Activated T-helper 1 cell treated with anti-CD3 and anti-CD28 coated beads, Interleukin-12 subunit alpha, Interleukin-12 subunit beta, Interleukin-2, Interleukin-4 antibody, amounts not matched to agents 30 ng/mL and 10 ng/mL and 1 ng/mL, durations not matched to agents 14 hours and 24 hours and 36 hours (primary cell): ENCODE results near the gene INSRR. TPM values are rescaled to one million over a fixed set of nuclear protein-coding genes. Genes with fewer than 3 reads are reported as not detected.

Experiments
- DNase-seq: peaks from one replicate; pipeline ENCODE4 v3.0.0; 2021; ENCODE audit warnings: low spot score
- H3K27ac Mint-ChIP-seq: one replicate; pipeline ENCODE4 v1.8.0; 2021; ENCODE audit warnings: mild to moderate bottlenecking, mixed read lengths
- H3K27me3 Mint-ChIP-seq: one replicate; pipeline ENCODE4 v1.8.0; 2022; ENCODE audit warnings: mild to moderate bottlenecking, moderate library complexity, mixed read lengths; ENCODE audit not compliant: insufficient read depth
- H3K36me3 Mint-ChIP-seq: one replicate; pipeline ENCODE4 v1.8.0; 2021; ENCODE audit warnings: low read depth, mixed read lengths
- H3K4me1 Mint-ChIP-seq: one replicate; pipeline ENCODE4 v1.8.0; 2021; ENCODE audit warnings: low read depth, mixed read lengths
- H3K4me3 Mint-ChIP-seq: one replicate; pipeline ENCODE4 v1.8.0; 2021; ENCODE audit warnings: mild to moderate bottlenecking, moderate library complexity, mixed read lengths
- H3K9me3 Mint-ChIP-seq: one replicate; pipeline ENCODE4 v1.8.0; 2021; ENCODE audit warnings: mixed read lengths
- intact Hi-C: fragments of 100-400 bp; cut with micrococcal nuclease; formaldehyde crosslinking; loops from one replicate; pipeline ENCODE4 v1.15.1; 2024
- total RNA-seq: library from RNA; stranded (reverse); gene quantifications from 2 replicates; pipeline ENCODE4 v1.2.3, GENCODE V29; 2022

The INSRR gene
- total RNA-seq, 1 donor from 2014 or later = 0.65 TPM

- Mint-ChIP-seq H3K36me3 (peaks cover 17% of the 10 kb centered on the region), H3K4me1 (no peaks in the 10 kb centered on the region), H3K9me3 (no peaks in the 10 kb centered on the region), H3K27me3 (peaks cover 4% of the 10 kb centered on the region), H3K27ac (no peak overlapping the region), H3K4me3 (no peak overlapping the region)
- intact Hi-C loops = no loop called here
- no peak for DNase-seq
These were observed 17.4 kb upstream of the INSRR start for GRCh38 chr1:156876281-156876680.

GRCh38 chr1:156875341-156875615 is 16.4 kb upstream of the INSRR start:
- Mint-ChIP-seq H3K9me3 (no peaks in the 10 kb centered on the region), H3K36me3 (peaks cover 21% of the 10 kb centered on the region), H3K27me3 (peaks cover 3% of the 10 kb centered on the region), H3K4me1 (peaks cover 9% of the 10 kb centered on the region), H3K27ac (no peak overlapping the region), H3K4me3 (no peak overlapping the region)
- no peak for DNase-seq
- intact Hi-C loops = no loop called here

GRCh38 chr1:156874572-156875340 is 15.8 kb upstream of the INSRR start:
- peaks cover 12% of the 10 kb centered on the region for H3K4me1 Mint-ChIP-seq
- H3K27me3 Mint-ChIP-seq = peaks cover 5% of the 10 kb centered on the region
- no peak for DNase-seq
- no peaks in the 10 kb centered on the region for H3K9me3 Mint-ChIP-seq
- H3K4me3 Mint-ChIP-seq = no peak overlapping the region
- H3K36me3 Mint-ChIP-seq = peaks cover 24% of the 10 kb centered on the region
- no peak overlapping the region for H3K27ac Mint-ChIP-seq
- intact Hi-C loops = no loop called here

DNA sequence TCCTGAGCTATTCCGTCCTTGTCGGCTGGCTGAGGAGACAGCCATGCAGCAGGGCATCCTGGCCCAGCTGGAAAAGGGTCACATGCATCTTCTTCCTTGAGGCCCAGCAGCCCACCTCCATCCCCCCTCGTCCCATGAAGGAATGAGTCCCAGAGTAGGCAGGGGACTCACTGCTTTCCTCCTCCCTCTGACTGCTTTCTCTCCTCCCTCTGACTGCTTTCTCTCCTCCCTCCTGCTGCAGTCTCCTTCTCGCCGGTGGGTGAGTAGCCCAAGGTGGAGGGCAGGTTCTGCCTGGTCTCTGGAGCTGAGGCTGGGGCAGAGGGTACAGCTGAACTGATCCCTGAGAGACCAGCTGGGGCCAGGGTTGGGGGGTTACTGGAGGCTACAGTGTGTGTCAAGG is 15.2 kb upstream of the INSRR start:
- no peaks in the 10 kb centered on the region for H3K9me3 Mint-ChIP-seq
- peaks cover 29% of the 10 kb centered on the region for H3K36me3 Mint-ChIP-seq
- no peak for DNase-seq
- H3K27ac Mint-ChIP-seq = no peak overlapping the region
- peaks cover 5% of the 10 kb centered on the region for H3K27me3 Mint-ChIP-seq
- intact Hi-C loops = no loop called here
- H3K4me1 Mint-ChIP-seq = peaks cover 16% of the 10 kb centered on the region
- no peak overlapping the region for H3K4me3 Mint-ChIP-seq

DNA sequence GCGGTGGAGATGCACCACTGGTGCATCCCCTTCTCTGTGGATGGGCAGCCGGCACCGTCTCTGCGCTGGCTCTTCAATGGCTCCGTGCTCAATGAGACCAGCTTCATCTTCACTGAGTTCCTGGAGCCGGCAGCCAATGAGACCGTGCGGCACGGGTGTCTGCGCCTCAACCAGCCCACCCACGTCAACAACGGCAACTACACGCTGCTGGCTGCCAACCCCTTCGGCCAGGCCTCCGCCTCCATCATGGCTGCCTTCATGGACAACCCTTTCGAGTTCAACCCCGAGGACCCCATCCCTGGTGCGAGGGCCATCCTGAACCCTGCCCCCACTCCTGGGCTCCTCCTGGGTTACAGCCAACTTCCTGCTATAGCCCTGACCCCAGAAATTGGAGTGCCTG is 14.7 kb upstream of the INSRR start:
- Mint-ChIP-seq H3K4me3 (no peak overlapping the region), H3K27me3 (peaks cover 5% of the 10 kb centered on the region), H3K4me1 (peaks cover 20% of the 10 kb centered on the region), H3K9me3 (no peaks in the 10 kb centered on the region), H3K36me3 (peaks cover 31% of the 10 kb centered on the region), H3K27ac (no peak overlapping the region)
- intact Hi-C loops = no loop called here
- no peak for DNase-seq

GRCh38 chr1:156869455-156869854 is 10.5 kb upstream of the INSRR start:
- Mint-ChIP-seq H3K4me1 (peaks cover 56% of the 10 kb centered on the region), H3K27me3 (peaks cover 4% of the 10 kb centered on the region), H3K9me3 (no peaks in the 10 kb centered on the region), H3K36me3 (peaks cover 31% of the 10 kb centered on the region), H3K27ac (no peak overlapping the region), H3K4me3 (no peak overlapping the region)
- intact Hi-C loops = no loop called here
- DNase-seq = no peak

- DNase-seq = no peak
- H3K9me3 Mint-ChIP-seq = no peaks in the 10 kb centered on the region
- H3K27ac Mint-ChIP-seq = no peak overlapping the region
- H3K4me3 Mint-ChIP-seq = no peak overlapping the region
- peaks cover 27% of the 10 kb centered on the region for H3K36me3 Mint-ChIP-seq
- intact Hi-C loops = no loop called here
- H3K4me1 Mint-ChIP-seq = peaks cover 67% of the 10 kb centered on the region
- peaks cover 4% of the 10 kb centered on the region for H3K27me3 Mint-ChIP-seq
These were observed 9.4 kb upstream of the INSRR start for GRCh38 chr1:156868341-156868740.

DNA sequence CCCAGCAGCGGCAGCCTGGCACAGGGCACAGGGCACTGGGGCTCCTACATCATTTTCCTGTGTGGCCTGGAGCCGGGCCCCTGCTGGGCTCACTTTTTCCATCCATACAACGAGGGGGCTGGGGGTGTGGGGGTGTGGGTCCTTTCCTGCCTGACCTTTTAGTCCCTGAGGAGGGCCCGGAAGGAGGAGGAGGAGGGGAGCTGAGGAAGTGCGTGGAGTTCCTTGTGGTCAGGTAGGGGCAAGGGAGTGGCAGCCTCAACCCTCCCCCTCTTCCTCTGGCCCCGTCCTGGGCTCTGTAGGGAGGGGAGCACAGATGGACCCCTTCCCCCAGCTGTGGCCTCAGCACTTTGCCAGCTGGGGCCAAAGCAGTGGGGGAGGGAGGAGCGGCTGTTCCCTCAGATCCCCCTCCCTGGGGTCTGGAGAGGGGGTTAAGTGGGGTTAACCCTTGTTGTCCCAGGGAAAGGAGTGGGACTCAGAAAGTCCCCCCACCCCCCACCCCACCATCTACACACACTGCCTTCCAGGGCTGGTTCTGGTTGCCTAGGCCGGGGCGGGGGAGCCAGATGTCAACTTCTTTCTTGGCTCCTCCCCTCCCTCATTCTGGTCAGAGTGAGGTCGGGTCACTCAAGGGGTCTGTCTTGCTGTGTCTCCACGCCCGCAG is 7.5 kb upstream of the INSRR start:
- H3K27ac Mint-ChIP-seq = peak overlapping the region; percentile 88
- peaks cover 86% of the 10 kb centered on the region for H3K4me1 Mint-ChIP-seq
- H3K9me3 Mint-ChIP-seq = no peaks in the 10 kb centered on the region
- H3K4me3 Mint-ChIP-seq = peak overlapping the region; percentile 46
- DNase-seq = no peak
- peaks cover 4% of the 10 kb centered on the region for H3K27me3 Mint-ChIP-seq
- peaks cover 31% of the 10 kb centered on the region for H3K36me3 Mint-ChIP-seq
- intact Hi-C loops = no loop called here

GRCh38 chr1:156865865-156866248 is 6.9 kb upstream of the INSRR start:
- intact Hi-C loops = no loop called here
- DNase-seq = no peak
- peak overlapping the region; percentile 88 for H3K27ac Mint-ChIP-seq
- H3K4me1 Mint-ChIP-seq = peaks cover 83% of the 10 kb centered on the region
- no peaks in the 10 kb centered on the region for H3K9me3 Mint-ChIP-seq
- H3K4me3 Mint-ChIP-seq = peak overlapping the region; percentile 46
- peaks cover 30% of the 10 kb centered on the region for H3K36me3 Mint-ChIP-seq
- peaks cover 4% of the 10 kb centered on the region for H3K27me3 Mint-ChIP-seq

DNA sequence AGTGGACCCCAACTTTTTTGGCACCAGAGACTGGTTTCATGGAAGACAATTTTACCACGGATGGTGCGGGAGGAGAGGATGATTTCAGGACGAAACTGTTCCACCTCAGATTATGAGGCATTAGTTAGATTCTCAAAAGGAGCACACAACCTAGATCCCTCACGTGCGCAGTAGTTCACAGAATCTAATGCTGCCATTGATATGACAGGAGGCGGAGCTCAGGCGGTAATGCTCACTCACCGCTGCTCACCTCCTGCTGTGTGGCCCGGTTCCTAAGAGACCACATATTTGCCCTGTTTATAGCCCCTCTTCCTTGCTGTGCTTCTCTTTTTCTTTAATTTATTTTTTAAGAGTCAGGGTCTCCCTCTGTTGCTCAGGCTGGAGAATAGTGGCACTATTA is 6.3 kb upstream of the INSRR start:
- peaks cover 27% of the 10 kb centered on the region for H3K36me3 Mint-ChIP-seq
- peaks cover 2% of the 10 kb centered on the region for H3K27me3 Mint-ChIP-seq
- peaks cover 80% of the 10 kb centered on the region for H3K4me1 Mint-ChIP-seq
- peak overlapping the region; percentile 46 for H3K4me3 Mint-ChIP-seq
- peak overlapping the region; percentile 88 for H3K27ac Mint-ChIP-seq
- intact Hi-C loops = no loop called here
- H3K9me3 Mint-ChIP-seq = no peaks in the 10 kb centered on the region
- DNase-seq = no peak

GRCh38 chr1:156864796-156865195 is 5.9 kb upstream of the INSRR start:
- Mint-ChIP-seq H3K4me1 (peaks cover 81% of the 10 kb centered on the region), H3K27me3 (no peaks in the 10 kb centered on the region), H3K4me3 (peak overlapping the region; percentile 46), H3K27ac (peak overlapping the region; percentile 88), H3K36me3 (peaks cover 22% of the 10 kb centered on the region), H3K9me3 (no peaks in the 10 kb centered on the region)
- DNase-seq = no peak
- intact Hi-C loops = loop anchor here (5.0 kb wide), 1 partner anchor 1657 kb away; the partner anchor contains the start of genes MTX1 and THBS3

DNA sequence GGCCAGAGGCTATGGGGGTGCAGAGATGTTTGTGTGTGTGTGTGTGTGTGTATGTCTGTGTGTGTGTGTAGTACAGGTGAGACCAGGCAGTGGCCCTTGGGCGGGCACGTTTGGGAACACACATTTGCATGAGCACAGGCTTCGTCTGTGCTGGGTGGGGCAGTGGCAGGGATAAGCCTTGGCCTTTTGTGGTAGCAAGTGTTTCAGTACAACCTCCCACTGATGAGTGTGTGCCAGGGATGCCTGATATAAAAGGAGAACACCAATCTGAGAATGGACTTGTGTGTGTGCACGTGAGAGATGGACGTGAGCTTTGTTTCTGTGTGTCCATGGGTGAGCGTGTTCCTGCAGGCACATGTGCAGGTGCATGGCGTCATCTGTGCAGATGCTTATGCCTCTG is 4.7 kb upstream of the INSRR start:
- H3K27ac Mint-ChIP-seq = peak overlapping the region; percentile 54
- H3K9me3 Mint-ChIP-seq = no peaks in the 10 kb centered on the region

GRCh38 chr1:156862997-156863599 is 4.2 kb upstream of the INSRR start:
- H3K9me3 Mint-ChIP-seq = no peaks in the 10 kb centered on the region
- DNase-seq = peak; percentile 8
- peak overlapping the region; percentile 81 for H3K4me3 Mint-ChIP-seq
- peaks cover 15% of the 10 kb centered on the region for H3K36me3 Mint-ChIP-seq
- intact Hi-C loops = loop anchor here (2.0 to 5.0 kb wide), 2 partner anchors 58 to 1656 kb away; partner anchors contain the start of genes LRRC71, MTX1 and THBS3
- H3K27me3 Mint-ChIP-seq = peaks cover 7% of the 10 kb centered on the region
- peaks cover 82% of the 10 kb centered on the region for H3K4me1 Mint-ChIP-seq
- H3K27ac Mint-ChIP-seq = peak overlapping the region; percentile 54

More for the DNA sequence above, 4.7 kb upstream of the INSRR start:
- H3K27me3 Mint-ChIP-seq = peaks cover 1% of the 10 kb centered on the region
- DNase-seq = no peak
- H3K4me1 Mint-ChIP-seq = peaks cover 80% of the 10 kb centered on the region
- peaks cover 15% of the 10 kb centered on the region for H3K36me3 Mint-ChIP-seq
- intact Hi-C loops = loop anchor here (2.0 to 5.0 kb wide), 2 partner anchors 57 to 1656 kb away; partner anchors contain the start of genes LRRC71, MTX1 and THBS3
- peak overlapping the region; percentile 81 for H3K4me3 Mint-ChIP-seq
